Esophagus squamous epithelium (tissue), 5 donors: ENCODE data around the gene COL4A1. TPM values are rescaled to one million over a fixed set of nuclear protein-coding genes. Genes with fewer than 3 reads are reported as not detected.

Experiments
- DNase-seq: peaks from one replicate; lab custom pipeline; 2025; lab: John Stamatoyannopoulos, UW
- H3K27ac ChIP-seq, 4 donors: fragments of 200-600 bp; sonication (generic); one replicate each; pipeline ENCODE4 v1.5.1; 2016 to 2019; ENCODE audit warnings: mild to moderate bottlenecking in 1 of 4
- H3K27me3 ChIP-seq, 4 donors: fragments of 200-600 bp; sonication (generic); 1 replicate in 3 of 4; 2 replicates in 1 of 4; pipeline versions ENCODE4 v1.5.1 to v1.6.0; 2017 to 2021; ENCODE audit warnings: antibody characterized with exemption in 1 of 4
- H3K36me3 ChIP-seq, 3 donors: fragments of 200-600 bp; sonication (generic); one replicate each; pipeline ENCODE4 v1.5.1; 2016 to 2019
- H3K4me1 ChIP-seq, 3 donors: fragments of 200-600 bp; sonication (generic); one replicate each; pipeline ENCODE4 v1.5.1; 2017 to 2019
- H3K4me3 ChIP-seq, 4 donors: fragments of 200-600 bp; sonication (generic); 1 replicate in 3 of 4; 2 replicates in 1 of 4; pipeline ENCODE4 v1.5.1; 2016 to 2019; ENCODE audit warnings: mild to moderate bottlenecking in 2 of 4, moderate library complexity in 1 of 4
- H3K9me3 ChIP-seq, 3 donors: fragments of 200-600 bp; sonication (generic); one replicate each; pipeline ENCODE4 v1.5.1; 2016 to 2019
- CTCF ChIP-seq, 6 experiments: fragments of 450-650 bp in 4 of 6; fragments of 200-600 bp in 2 of 6; sonication (generic) in 2 of 6; IDR thresholded peaks; one replicate each; pipeline ENCODE4 v1.5.1; 2016 to 2019; ENCODE audit warnings: antibody characterized with exemption in 6 of 6, mild to moderate bottlenecking in 4 of 6, moderate library complexity in 4 of 6
- POLR2A ChIP-seq, 4 donors: fragments of 450-650 bp; IDR thresholded peaks; one replicate each; pipeline ENCODE4 v1.6.1; 2017; ENCODE audit warnings: antibody characterized with exemption in 4 of 4, mild to moderate bottlenecking in 4 of 4, moderate library complexity in 3 of 4
- WGBS, 2 donors: methylation state at CpG; one replicate each; pipeline ENCODE4 v1.1.5; 2018; 5-methylcytosine and 5-hydroxymethylcytosine counted together
- intact Hi-C: fragments of 100-400 bp; cut with DNase I; formaldehyde crosslinking; loops from one replicate; pipeline ENCODE4 v1.15.0; 2022
- total RNA-seq, 4 donors: library from RNA; depleted of rRNA; stranded (reverse); fragments of >200 nt; gene quantifications; one replicate each; pipeline ENCODE4 v1.1.0, GENCODE V29; 2016
- donor health status: DM: yes; HTN: yes; CAD: no.

COL4A1 gene
- total RNA-seq, 4 donors from 2014 or later: 8.9 to 97.1 (median 40.2) TPM

GRCh38 chr13:110276553-110276950 is 30.4 kb downstream of the COL4A1 start:
- Histone ChIP-seq H3K4me3 (no peak overlapping the region), H3K27ac (peak overlapping the region in 2 of 4 donors; percentile 29 to 35), H3K27me3 (no peaks in the 10 kb centered on the region), H3K36me3 (no peaks in the 10 kb centered on the region), H3K4me1 (peaks cover 0 to 69% (median 12%) of the 10 kb centered on the region in 3 donors), H3K9me3 (no peaks in the 10 kb centered on the region)
- intact Hi-C loops: no loop called here
- WGBS, 2 donors: 84 to 89% methylated on average over 5 of the region's 5 CpGs
- no peak for DNase-seq
- TF ChIP-seq POLR2A (IDR thresholded peaks at IDR 0.05) (no peak), CTCF (IDR thresholded peaks at IDR 0.05) (no peak)

- Histone ChIP-seq H3K4me3 (no peak overlapping the region), H3K27ac (peak overlapping the region in 1 of 4 donors; percentile 29), H3K4me1 (peaks cover 0 to 65% (median 12%) of the 10 kb centered on the region in 3 donors), H3K36me3 (no peaks in the 10 kb centered on the region), H3K9me3 (no peaks in the 10 kb centered on the region), H3K27me3 (no peaks in the 10 kb centered on the region)
- no peak for DNase-seq
- 65 to 68% methylated on average over 15 to 16 of the region's 16 CpGs for WGBS, 2 donors
- intact Hi-C loops: no loop called here
- no peak for TF ChIP-seq POLR2A (IDR thresholded peaks at IDR 0.05)
- TF ChIP-seq CTCF (IDR thresholded peaks at IDR 0.05): no peak
Observed at GRCh38 chr13:110275931-110276552, 30.9 kb downstream of the COL4A1 start.

GRCh38 chr13:110274687-110275086 is 32.3 kb downstream of the COL4A1 start:
- Histone ChIP-seq H3K4me1 (peaks cover 0 to 54% (median 12%) of the 10 kb centered on the region in 3 donors), H3K9me3 (no peaks in the 10 kb centered on the region), H3K4me3 (no peak overlapping the region), H3K27ac (peak overlapping the region in 1 of 4 donors; percentile 17), H3K27me3 (no peaks in the 10 kb centered on the region), H3K36me3 (no peaks in the 10 kb centered on the region)
- no peak for DNase-seq
- intact Hi-C loops: no loop called here
- no peak for TF ChIP-seq CTCF (IDR thresholded peaks at IDR 0.05)
- TF ChIP-seq POLR2A (IDR thresholded peaks at IDR 0.05): no peak
- 68 to 77% methylated on average over 4 to 5 of the region's 5 CpGs for WGBS, 2 donors

- Histone ChIP-seq H3K4me1 (peaks cover 0 to 52% (median 8%) of the 10 kb centered on the region in 3 donors), H3K27me3 (no peaks in the 10 kb centered on the region), H3K4me3 (no peak overlapping the region), H3K27ac (no peak overlapping the region), H3K9me3 (no peaks in the 10 kb centered on the region), H3K36me3 (no peaks in the 10 kb centered on the region)
- no peak for TF ChIP-seq POLR2A (IDR thresholded peaks at IDR 0.05)
- TF ChIP-seq CTCF (IDR thresholded peaks at IDR 0.05): no peak
- no peak for DNase-seq
- WGBS, 2 donors: 89 to 93% methylated on average over 6 of the region's 6 CpGs
- intact Hi-C loops: no loop called here
Observed at GRCh38 chr13:110273254-110273653, 33.7 kb downstream of the COL4A1 start.

GRCh38 chr13:110272651-110273050 is 34.3 kb downstream of the COL4A1 start:
- Histone ChIP-seq H3K4me1 (peaks cover 0 to 50% (median 8%) of the 10 kb centered on the region in 3 donors), H3K27ac (no peak overlapping the region), H3K36me3 (no peaks in the 10 kb centered on the region), H3K27me3 (no peaks in the 10 kb centered on the region), H3K9me3 (no peaks in the 10 kb centered on the region), H3K4me3 (no peak overlapping the region)
- TF ChIP-seq CTCF (IDR thresholded peaks at IDR 0.05): no peak
- TF ChIP-seq POLR2A (IDR thresholded peaks at IDR 0.05): no peak
- DNase-seq: no peak
- intact Hi-C loops: no loop called here
- WGBS, 2 donors: 73 to 75% methylated on average over 6 of the region's 6 CpGs
